DMS79 treated with DMSO at 0.1 percent for 48 hours (cell line): Measurements from ENCODE around the gene OLFM2.

Experiments used
- DNase-seq: peaks from one replicate; lab custom pipeline; 2025; lab: John Stamatoyannopoulos, UW

Gene OLFM2

DNA sequence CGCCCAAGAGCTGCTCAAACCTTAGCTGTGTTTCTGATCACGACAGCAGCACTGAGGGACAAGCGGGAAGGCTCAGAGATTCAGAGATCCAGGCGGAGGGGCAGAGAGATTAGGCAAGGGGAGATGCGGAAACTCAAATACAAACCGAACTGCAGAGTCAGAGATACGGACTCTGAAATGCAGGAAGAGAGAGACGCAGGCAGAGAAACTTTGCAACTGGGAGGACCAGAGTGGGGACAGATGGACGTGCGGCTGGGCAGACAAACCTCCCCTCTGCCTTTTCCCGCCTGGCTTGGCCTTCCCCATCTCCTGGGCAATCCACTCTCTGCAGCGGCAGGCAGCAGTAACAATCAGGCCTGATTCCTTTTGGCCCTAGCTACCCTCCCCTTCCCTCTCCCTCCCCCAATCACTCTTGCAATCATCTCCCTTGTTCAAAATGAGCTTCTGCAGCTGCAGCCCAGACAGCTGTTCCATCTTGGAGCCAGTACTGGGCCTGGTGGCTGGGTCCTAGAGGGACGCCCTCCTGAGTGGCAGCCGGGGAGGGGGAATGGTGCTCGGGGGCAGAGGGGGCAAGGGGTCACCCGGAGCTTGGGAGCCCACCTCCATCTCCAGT lies 29.7 kb downstream of the OLFM2 start:
- DNase-seq: no peak

DNA sequence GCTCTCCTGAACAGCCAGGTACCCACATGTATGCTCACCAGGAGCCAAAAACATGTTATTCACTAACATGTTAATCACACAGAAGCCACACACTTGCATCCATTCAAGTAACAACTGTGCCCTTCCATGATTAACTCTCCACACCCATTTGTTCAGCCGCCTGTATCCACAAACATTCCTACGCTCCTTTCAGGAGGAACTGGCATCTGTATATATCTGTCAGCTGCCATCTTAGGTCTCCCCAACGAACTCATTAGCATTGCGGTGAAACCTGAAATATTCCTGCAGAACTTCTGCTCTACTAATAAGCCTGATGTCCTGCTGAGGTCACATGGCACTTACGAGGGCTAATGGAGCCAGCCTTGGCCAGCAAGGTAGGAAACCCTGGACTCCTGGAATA lies 33.0 kb downstream of the OLFM2 start:
- no peak for DNase-seq

DNA sequence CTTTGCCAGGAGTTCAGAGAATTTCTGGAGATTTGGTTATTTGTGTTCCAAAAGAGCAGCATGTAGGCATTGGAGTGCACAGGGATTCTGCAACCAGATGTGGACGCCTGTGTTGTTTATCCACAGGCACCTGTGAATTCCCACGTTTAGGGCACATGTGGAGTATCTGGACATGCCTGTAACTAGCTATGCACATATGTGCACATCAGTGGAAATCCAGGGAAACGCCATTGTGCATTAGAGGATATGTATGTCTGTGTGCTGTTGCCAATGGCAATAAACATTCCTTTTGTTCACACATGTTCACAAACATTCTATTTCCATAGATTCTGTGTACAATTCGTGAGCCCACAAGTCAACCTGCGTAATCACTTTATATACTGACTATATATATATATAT lies 34.7 kb downstream of the OLFM2 start:
- DNase-seq: no peak

DNA sequence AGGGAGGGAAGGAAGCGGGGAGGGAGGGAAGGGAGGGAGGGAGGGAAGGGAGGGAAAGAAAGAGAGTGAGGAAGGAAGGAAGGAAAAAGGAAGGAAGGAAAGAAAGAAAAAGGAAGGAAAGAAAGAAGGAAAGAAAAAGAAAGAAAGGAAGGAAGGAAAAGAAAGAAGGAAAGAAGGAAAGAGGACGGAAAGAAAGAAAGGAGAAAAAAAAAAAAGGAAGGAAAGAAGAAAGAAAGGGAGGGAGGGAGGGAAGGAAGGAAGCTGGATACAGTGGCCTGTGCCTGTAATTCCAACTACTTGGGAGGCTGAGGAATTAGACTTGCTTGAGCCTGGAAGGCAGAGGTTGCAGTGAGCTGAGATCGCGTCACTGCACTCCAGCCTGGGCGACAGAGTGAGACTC lies 35.3 kb downstream of the OLFM2 start:
- DNase-seq: no peak

DNA sequence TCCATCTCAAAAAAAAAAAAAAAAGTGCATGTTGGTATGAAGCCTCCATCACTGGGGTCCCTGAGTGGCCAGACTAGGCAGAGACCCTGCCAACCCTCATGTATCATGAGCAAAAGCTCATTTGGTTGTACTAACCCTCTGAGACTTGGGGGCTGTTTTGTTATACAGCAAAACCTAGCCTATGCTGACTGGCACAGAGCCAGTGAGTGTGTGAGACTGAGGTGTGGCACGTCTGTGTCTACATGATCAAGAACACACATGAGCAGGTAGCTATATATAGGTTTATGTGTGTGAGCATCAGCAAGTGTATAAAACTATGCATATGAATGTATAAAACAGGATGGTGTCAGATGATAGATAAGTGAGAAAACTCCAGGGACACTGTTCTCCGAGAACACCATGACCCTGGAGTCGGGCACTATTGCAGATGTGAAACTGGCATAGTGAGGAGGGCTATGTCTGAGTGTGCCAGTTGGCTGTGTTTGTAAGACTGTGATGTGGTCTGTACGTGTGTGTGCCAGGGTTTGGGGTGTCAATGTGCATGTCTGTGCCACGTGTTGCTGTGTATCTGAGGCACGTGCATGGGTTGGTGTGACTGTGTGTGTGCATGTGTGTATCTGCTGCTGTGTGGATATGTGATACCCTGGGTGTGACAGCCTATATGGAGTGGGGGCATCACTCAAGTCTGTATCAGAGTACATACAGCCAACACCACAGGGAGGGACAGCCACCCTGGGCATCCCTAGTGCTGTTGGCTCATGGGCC lies 44.5 kb downstream of the OLFM2 start:
- no peak for DNase-seq

DNA sequence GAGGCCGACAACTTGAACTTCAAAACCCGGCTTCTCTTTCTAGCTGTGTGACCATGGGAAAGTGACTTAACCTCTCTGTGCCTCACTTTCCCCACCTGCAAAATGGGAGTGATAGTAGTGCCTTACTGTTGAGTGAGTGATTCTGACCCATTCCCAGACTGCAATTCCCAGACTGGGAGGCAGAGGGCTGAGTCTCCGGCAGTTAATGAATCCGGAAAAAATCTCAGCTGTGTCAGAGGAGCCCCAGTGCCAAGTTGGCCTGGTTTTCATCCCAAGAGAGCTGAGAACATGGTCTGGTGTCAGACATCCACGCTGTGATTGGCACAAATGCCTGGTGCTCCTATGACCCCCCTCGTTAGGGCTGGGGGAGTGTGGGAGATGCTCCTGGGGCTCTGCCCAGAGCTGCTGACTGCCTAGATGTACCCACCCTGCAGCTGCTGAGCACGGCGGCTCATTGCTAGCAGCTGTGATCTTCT lies 51.2 kb downstream of the OLFM2 start:
- no peak for DNase-seq

DNA sequence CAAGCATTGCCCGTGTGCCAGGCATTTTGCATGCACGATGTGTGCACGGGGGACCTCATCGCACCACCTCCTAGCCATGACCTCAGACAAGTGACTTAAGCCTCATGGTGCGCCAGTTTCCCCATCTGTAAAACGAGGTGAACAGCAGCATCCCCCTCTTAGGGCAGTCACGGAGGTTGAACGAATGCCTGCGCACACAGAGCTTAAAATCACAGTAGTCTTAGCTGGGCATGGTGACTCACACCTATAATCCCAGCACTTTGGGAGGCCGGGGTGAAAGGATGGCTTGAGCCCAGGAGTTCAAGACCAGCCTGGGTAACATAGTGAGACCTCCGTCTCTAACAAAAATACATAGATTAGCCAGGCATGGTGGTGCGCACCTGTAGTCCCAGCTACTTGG lies 52.6 kb downstream of the OLFM2 start:
- DNase-seq: no peak

DNA sequence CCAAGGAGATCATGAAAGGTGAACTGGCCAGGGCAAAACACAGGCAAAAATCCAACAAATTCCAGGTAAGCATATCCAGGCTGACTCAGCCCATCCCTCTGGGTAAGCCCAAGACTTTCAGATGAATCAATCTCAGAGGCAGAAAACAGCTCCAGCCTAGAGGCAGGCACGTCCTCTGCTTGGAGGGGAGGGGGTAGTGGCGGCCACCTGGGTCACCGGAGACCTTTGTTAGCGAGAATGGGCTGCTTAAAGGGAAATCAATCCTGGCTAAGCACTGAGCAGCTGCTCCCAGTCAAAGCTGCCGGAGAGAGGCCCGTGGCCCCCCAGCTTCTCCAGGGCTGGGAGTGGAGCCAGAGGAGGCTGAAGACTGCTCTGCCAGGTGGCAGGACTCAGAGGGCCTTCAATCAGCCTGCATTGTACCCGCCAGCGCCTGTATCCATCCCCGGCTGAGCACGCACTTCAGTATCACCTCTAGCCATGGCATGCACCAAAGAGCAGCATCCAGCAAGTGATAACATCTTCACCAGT lies 53.0 kb downstream of the OLFM2 start:
- DNase-seq: peak; percentile 67

DNA sequence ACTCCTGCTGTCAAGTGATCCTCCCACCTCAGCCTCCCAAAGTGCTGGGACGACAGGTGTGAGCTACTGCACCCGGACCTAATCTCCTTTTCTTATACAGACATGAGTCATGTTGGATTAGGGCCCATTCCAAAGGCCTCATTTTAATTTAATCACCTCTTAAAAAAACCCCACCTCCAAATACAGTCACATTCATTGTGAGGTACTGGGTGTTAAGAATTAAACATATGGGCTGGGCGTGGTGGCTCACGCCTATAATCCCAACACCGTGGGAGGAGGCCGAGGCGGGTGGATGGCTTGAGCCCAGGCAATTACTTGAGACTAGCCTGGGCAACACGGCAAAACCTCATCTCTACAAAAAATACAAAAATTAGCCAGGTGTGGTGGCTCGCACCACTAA lies 54.6 kb downstream of the OLFM2 start:
- no peak for DNase-seq

DNA sequence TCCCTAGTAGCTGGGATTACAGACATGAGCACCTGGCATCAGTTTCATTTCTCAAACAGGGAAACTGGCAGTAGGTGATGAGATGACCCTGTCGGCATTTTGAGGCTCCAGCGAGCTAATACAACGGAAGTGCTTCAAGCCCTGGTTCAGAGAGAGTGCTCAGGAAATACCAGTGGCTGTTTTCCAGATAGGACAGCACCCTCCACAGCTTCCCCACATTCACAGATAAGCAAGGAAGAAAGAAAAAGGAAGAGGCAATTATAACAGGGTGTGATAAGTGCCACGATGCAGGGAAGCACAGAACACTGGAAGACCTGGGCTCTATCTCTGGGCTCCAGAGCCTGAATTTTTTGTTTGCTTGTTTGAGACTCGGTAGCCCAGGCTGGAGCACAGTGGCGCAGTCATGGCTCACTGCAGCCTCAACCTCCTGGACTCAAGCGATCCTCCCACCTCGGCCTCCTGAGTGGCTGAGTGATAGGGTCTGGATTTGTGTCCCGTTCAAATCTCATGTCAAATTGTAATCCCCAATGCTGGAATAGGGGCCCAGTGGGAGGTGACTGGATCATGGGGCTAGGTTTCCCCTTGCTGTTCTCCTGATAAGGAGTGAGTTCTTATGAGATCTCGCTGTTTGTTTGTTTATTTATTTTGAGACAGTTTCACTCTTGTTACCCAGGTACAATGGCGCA lies 57.7 kb downstream of the OLFM2 start:
- DNase-seq: no peak

DNA sequence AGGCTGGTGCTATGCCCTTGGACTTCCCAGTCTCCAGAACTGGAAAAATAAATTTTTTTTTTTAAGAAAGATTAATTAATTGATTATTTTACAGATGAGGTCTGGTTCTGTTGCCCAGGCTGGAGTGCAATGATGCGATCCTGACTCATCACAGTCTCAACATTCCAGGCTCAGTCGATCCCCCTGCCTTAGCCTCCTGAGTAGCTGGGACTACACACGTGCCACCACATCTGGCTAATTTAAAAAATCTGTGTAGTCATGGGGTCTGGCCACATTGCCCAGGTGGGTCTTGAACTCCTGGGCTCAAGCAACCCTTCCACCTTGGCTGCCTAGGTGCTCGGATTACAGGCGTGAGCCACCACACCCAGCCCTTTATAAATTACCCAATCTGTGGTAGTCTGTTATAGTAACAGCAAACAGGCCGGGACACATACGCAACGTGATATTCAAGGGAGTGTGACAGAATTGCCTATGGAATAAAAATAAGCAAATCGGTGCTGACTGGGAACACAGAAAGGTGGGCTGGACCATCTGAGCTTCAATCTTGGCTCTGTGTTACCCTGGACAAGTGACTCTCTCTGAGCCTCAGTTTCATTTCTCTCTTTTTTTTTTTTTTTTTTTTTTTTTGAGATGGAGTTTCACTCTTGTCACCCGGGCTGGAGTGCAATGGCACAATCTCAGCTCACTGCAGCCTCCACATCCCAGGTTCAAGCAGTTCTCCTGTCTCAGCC lies 58.4 kb downstream of the OLFM2 start:
- no peak for DNase-seq

DNA sequence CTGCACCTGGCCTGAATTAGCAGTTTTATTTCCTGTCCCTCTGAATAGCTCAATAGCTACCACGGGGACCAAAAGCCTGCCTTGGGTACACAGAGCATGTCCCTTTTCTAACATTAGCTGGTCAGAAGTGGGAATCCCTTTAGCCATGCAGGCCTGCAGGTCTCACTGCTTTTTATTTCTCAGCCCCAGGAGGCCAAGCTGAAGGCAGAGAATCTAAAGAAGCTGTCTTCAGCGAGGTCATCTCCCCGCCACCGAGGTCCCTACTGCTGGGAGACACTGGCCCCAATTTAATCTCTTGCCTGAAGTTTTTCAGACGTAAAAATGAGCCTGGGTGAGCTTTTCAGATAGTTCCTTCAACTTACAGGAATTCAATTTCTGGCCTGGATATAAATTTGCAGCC lies 60.5 kb downstream of the OLFM2 start:
- no peak for DNase-seq

DNA sequence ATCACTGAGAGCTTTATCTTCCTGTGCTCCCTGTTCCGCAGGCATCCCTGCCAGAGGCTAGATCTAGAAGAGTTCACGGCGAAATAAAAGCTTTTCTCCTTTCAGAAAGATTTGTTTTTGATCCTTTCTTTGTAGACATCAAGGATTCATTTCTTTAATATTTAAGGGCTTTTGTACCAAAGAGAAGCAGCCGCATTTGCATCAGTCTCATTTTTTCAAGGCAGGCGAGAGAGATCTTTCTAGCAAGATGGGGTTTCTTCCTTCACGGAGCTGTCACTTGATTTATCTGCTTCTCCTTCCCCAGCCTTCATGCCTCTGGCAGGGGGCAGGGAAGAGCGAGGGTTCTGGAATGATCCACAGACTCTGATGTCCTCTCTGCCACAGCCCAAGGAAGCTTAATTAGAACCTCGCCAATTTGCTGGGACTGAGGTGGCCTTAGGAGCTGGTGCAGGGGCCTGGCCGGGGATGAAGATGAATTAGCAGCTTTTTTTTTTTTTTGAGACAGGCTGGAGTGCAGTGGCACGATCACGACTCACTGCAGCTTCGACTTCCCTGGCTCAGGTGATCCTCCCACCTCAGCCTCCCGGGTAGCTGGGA lies 61.2 kb downstream of the OLFM2 start:
- DNase-seq: no peak

DNA sequence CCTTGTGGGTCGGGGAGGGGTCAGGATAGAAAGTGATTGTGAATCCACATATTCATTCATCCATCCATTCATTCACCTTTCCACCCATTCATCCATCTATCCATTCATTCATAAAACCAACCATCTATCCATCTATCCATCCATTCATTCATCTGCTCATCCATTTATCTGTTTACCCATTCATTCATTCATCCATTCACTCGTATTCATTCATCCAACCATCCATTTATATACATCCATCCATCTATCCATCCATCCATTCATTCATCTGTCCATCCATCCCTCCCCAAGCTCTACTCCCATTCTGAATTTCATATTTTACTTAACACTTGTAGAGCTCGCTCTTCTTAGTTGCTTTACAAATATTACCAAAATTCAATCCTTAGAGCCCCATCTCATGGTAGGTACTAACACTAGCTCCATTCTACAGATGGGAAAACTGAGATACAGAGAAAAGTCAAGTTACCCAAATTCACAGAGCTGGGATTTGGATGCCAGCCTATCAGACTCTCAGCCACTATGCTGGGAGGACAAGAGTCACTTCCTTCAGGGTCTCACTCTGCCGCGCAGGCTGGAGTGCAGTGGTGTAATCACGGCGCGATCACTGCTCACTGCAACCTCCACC lies 63.6 kb downstream of the OLFM2 start:
- DNase-seq: no peak

DNA sequence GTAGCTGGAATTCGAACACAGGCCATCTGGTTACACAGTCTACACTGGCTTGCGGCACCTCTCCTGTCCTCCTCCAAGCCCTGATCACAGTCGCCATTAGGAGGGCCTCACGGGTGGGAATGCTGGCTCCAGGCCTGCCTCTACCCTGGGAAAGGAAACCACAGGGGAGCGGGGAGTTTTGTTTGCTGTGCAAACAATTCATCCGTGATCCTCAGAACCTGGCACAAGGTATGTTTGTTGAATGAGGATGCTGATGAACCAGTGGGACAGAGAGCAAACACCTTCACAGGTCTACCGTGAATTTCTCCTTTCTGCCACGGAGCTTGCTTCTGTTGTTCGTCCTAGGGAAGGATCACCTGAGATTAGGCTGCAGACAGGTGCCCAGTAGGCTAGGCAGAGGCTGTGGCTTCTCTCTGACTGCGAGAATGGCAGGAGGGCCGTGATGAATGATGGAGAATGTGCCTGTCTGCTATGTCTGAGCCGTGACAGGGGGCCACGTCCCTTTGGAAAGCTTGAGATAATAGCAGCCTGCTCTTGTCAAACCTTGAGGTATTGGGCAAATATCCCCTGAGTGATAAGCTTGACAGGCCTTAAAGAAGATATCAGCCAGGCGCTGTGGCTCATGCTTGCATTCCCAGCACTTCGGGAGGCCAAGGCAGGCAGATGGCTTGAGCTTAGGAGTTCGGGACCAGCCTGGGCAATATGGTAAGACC lies 64.5 kb downstream of the OLFM2 start:
- no peak for DNase-seq

DNA sequence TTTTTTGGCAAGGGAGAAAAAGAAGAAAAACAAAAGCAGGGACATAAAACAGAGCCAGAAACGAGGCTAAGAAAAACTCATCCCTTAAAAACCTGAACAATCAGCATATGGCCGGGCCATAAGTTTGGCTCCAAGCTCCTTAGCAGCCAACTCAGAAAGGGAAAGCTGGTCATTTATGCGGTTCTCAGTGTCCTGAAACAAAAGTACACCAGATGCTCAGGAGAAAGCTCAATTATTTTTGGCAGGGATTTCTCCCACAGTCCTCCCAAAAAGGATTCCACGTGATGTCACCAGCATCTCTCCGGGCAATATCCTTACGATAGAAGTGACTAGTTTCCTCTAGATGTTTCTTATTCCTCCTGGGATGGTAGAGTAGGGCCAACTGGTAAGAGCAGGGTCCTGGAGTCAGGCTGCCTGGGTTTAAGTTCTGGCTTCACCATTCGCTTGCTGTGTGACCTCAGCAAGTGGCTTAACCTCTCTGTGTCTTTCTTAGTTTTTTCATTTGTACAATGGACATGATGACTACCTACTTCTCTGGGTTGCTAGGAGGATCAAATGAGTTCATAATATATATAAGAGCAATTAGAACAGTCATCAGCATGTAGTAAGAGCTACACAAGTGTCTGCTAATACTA lies 67.2 kb downstream of the OLFM2 start:
- no peak for DNase-seq

DNA sequence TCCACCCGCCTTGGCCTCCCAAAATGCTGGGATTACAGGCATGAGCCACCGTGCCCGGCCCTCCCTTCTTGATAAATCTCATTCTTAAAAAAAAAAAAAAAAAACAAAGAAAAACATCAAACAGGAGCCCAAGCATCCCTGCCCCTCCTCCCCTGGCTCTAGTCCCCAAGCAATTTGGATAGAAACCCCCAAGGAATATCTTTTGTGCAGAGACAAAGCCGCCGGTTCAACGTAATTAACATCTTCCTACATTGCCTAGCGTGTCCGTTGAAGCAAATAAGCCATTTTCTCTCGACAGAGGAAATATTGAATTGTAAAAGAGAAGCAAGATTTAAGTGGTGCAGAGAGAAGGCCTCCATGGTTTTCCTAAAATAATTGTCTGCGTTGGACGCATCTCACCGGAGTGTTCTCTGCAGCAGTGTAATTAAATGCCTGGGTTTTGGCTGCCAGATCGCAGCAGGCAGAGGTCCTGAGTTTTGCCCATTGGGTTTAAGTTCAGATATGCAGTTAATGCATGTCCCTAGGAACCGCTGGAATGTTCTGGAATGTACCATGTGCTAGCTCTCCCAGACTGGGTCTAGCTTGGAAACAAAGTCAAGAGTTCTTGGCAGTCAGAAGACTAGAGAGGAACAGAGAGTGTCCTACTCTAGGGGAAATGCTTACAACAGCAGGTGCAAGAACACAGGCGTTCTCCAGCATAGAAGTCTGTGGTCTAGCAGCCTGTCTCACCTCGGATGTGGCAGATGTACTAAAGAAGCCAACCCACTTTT lies 70.4 kb downstream of the OLFM2 start:
- DNase-seq: no peak

DNA sequence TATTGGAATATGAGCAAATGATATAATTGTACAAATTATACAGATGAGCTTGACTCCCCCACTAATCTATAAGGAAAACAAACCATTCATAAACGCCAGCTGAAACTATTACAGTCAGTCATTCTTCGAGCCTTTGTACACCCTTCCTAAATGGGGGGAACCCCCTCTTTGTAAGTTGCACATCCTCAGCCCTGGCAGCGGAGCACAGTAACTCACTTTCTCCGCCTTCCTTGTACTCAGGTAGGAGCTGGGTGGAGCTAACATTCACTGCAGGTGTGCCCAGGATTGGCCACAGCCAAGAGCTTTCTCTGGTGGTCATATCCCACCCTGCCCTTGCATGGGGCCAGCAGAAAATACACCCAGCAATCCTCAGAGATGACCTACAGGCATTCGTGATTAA lies 72.6 kb downstream of the OLFM2 start:
- DNase-seq: no peak

DNA sequence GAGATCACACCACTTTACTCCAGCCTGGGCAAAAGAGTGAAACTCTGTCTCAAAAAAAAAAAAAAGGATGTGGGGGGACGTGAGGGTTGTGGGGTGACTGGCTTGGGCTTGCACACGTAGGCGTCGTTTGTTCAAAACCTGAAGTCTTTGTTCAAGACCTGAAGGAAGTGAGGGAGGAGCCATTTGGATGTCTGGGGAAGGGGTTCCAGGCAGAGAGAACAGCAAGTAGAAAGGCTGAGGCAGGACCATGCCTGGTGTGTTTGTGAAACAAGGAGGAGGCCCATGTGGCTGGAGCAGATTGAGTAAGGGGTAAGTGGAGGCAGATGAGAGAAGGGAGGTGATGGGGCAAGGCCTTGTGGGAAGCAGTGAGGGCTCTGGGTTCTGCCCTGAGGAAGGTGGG lies 73.4 kb downstream of the OLFM2 start:
- DNase-seq: no peak

DNA sequence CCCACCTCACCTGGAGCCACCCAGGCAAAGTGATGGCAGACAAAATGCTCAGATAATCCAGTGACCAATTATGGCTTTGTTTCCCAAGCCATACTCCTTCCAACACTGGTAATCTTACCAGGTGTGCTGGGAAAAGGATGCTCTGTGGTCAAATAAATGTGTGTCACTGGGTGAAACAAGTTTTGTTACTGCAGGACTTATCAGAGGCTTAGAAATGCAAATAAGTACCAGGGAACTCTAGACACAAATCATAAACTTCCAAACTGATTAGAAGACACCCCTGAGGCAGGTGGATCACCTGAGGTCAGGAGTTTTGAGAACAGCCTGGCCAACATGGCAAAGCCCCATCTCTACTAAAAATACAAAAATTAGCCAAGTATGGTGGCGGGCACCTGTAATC lies 74.8 kb downstream of the OLFM2 start:
- DNase-seq: no peak
